Effector memory CD4-positive, alpha-beta T cell (primary cell): Measurements from ENCODE around the gene SETBP1.

ENCODE experiments used
- DNase-seq, 3 donors: peaks; one replicate each; pipeline ENCODE4 v3.0.0-alpha.2; 2020
- H3K27ac ChIP-seq: 2 replicates; pipeline ENCODE4 v1.7.0; 2013; ENCODE audit warnings: mild to moderate bottlenecking, low read length, moderate library complexity; ENCODE audit not compliant: insufficient read depth, poor library complexity, severe bottlenecking
- H3K27me3 ChIP-seq: replicated peaks from 2 replicates; pipeline ENCODE4 v1.7.0; 2013; ENCODE audit warnings: mild to moderate bottlenecking, low read length; ENCODE audit not compliant: insufficient read depth, control insufficient read depth, poor library complexity, severe bottlenecking
- H3K36me3 ChIP-seq: 2 replicates; pipeline ENCODE4 v1.7.0; 2013; ENCODE audit warnings: mild to moderate bottlenecking, low read length, moderate library complexity; ENCODE audit not compliant: control insufficient read depth, insufficient read depth
- H3K4me1 ChIP-seq: 2 replicates; pipeline ENCODE4 v1.7.0; 2013; ENCODE audit warnings: low read length, mild to moderate bottlenecking; ENCODE audit not compliant: control insufficient read depth, insufficient read depth, poor library complexity, severe bottlenecking
- H3K4me3 ChIP-seq: 2 replicates; pipeline ENCODE4 v1.7.0; 2013; ENCODE audit warnings: low read length, low read depth, mild to moderate bottlenecking; ENCODE audit not compliant: insufficient read depth, poor library complexity, severe bottlenecking
- H3K9me3 ChIP-seq: 2 replicates; pipeline ENCODE4 v1.7.0; 2013; ENCODE audit warnings: mild to moderate bottlenecking, low read length, moderate library complexity; ENCODE audit not compliant: control insufficient read depth

Gene SETBP1

GRCh38 chr18:44817831-44818473 is 137.3 kb downstream of the SETBP1 start:
- H3K27ac ChIP-seq: no peak overlapping the region
- H3K36me3 ChIP-seq: no peaks in the 10 kb centered on the region
- no peaks in the 10 kb centered on the region for H3K9me3 ChIP-seq
- no peak for DNase-seq
- H3K4me1 ChIP-seq: no peaks in the 10 kb centered on the region
- no peaks in the 10 kb centered on the region for H3K27me3 ChIP-seq
- H3K4me3 ChIP-seq: no peak overlapping the region

GRCh38 chr18:44818668-44819403 is 138.1 kb downstream of the SETBP1 start:
- Histone ChIP-seq H3K4me1 (no peaks in the 10 kb centered on the region), H3K27ac (no peak overlapping the region), H3K9me3 (no peaks in the 10 kb centered on the region), H3K4me3 (no peak overlapping the region), H3K36me3 (no peaks in the 10 kb centered on the region), H3K27me3 (no peaks in the 10 kb centered on the region)
- DNase-seq: no peak

DNA sequence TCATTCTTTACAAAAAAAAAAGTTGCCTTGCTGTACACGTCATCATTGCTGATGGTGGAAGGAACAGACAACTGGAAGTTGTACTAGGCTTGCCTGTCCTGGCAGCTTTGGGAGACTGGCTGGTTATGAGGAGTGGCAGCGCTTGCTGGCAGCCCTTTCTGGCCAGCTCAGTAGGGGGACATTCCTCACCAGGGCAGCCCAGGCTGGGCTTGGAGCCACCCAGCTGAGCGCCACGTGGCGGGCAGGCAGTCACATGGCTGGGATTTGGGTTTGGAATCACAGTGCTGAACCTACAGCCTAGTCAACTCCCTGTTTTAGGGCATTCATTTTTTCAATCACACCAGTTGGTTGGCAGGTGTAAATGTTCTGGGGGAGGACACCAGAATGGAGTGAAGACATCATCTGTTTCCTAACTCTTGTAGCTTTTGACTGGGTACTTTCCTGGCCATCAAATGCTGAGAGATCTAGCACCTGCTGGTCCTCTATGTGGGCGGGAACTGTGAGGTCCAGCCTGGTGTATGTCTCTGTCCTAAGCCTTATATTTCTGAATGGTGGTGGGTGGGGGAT is 139.3 kb downstream of the SETBP1 start:
- no peak overlapping the region for H3K27ac ChIP-seq
- no peaks in the 10 kb centered on the region for H3K27me3 ChIP-seq
- no peaks in the 10 kb centered on the region for H3K9me3 ChIP-seq
- H3K4me3 ChIP-seq: no peak overlapping the region
- no peaks in the 10 kb centered on the region for H3K36me3 ChIP-seq
- DNase-seq: no peak
- H3K4me1 ChIP-seq: no peaks in the 10 kb centered on the region

GRCh38 chr18:44821924-44822323 is 141.2 kb downstream of the SETBP1 start:
- Histone ChIP-seq H3K36me3 (no peaks in the 10 kb centered on the region), H3K9me3 (no peaks in the 10 kb centered on the region), H3K27ac (no peak overlapping the region), H3K27me3 (no peaks in the 10 kb centered on the region), H3K4me1 (no peaks in the 10 kb centered on the region), H3K4me3 (no peak overlapping the region)
- no peak for DNase-seq

DNA sequence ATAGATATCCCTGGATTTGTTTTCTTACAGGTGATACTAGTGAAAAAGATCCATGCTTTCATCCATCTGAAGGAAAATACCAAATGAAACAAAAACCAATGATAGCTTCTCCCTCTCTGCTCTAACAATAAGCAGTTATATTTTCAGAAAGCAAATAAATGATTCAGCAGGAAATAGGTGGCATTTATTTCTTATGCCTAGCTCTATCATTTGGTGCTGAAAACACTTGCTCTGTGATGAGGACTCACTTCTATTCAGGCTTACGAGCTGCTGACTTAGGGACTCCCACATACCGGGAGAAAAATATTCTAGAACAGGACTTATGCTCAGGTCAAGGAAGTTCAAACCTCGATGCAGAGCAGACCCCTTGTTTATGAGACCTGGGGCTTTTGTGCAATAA is 142.6 kb downstream of the SETBP1 start:
- Histone ChIP-seq H3K4me1 (no peaks in the 10 kb centered on the region), H3K27me3 (no peaks in the 10 kb centered on the region), H3K27ac (no peak overlapping the region), H3K9me3 (no peaks in the 10 kb centered on the region), H3K36me3 (no peaks in the 10 kb centered on the region), H3K4me3 (no peak overlapping the region)
- no peak for DNase-seq

DNA sequence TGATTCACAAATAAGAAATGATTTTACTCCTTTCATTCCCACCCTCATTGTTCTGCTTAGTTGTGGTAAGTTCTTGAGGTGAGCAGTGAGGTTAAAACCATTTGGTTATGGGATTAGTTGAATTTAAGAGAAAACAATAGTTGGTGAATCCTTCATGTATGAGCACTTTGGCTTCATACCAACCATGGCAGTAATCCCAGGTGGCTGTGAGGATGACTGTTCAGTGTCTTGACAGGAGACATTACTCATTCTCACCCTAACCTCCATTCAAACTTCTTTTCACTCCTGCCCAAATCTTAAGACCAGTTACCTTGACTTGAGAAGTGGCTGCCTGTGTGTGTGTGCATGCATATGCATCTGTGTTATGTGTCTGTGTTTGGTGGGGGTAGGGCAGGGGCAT is 143.1 kb downstream of the SETBP1 start:
- Histone ChIP-seq H3K4me3 (no peak overlapping the region), H3K9me3 (no peaks in the 10 kb centered on the region), H3K4me1 (no peaks in the 10 kb centered on the region), H3K27me3 (no peaks in the 10 kb centered on the region), H3K27ac (no peak overlapping the region), H3K36me3 (no peaks in the 10 kb centered on the region)
- no peak for DNase-seq

DNA sequence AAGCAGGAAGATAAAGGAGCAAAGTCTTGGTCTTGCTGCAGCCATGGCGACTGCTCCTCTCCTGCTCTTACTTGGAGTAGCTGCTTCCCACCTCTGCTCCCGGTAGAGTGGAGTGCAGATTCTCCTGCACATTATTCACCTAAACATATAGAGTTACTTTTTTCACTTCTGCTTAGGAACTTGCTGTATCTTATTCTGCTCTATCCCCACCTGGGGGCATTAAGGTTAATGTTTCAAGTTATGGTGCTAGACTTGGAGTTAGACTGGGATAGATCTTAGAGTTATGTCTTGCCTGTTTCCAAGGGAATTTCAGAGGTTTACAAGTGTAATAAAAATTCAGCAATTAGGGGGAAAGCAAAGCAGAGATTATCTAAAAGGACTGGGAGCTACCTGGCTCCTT is 144.2 kb downstream of the SETBP1 start:
- no peak for DNase-seq
- no peak overlapping the region for H3K27ac ChIP-seq
- no peaks in the 10 kb centered on the region for H3K4me1 ChIP-seq
- H3K4me3 ChIP-seq: no peak overlapping the region
- H3K36me3 ChIP-seq: no peaks in the 10 kb centered on the region
- no peaks in the 10 kb centered on the region for H3K27me3 ChIP-seq
- H3K9me3 ChIP-seq: no peaks in the 10 kb centered on the region

GRCh38 chr18:44826418-44827259 is 146.0 kb downstream of the SETBP1 start:
- no peak for DNase-seq
- Histone ChIP-seq H3K9me3 (no peaks in the 10 kb centered on the region), H3K27ac (no peak overlapping the region), H3K4me1 (no peaks in the 10 kb centered on the region), H3K27me3 (no peaks in the 10 kb centered on the region), H3K36me3 (no peaks in the 10 kb centered on the region), H3K4me3 (no peak overlapping the region)

DNA sequence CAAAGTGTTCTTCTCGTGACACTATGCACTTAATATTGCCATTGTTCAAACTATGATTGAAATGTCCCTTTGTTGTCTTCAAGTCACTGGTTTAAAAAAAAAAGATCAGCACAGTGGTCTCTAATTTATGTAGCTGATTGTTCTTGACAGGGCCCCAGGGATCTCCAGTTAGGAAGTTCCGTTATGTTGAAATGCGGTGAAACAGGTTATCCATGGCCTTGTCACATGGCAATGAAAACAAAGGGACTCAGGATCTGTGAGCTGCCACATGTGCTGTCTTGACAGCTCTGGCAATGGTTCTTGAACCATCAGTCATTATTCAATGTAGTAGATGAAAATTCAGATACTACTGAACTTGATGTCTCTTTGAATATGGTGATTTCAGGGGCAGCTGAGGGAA is 147.4 kb downstream of the SETBP1 start:
- no peak overlapping the region for H3K4me3 ChIP-seq
- H3K27me3 ChIP-seq: no peaks in the 10 kb centered on the region
- H3K27ac ChIP-seq: no peak overlapping the region
- no peaks in the 10 kb centered on the region for H3K4me1 ChIP-seq
- DNase-seq: no peak
- H3K9me3 ChIP-seq: no peaks in the 10 kb centered on the region
- no peaks in the 10 kb centered on the region for H3K36me3 ChIP-seq

DNA sequence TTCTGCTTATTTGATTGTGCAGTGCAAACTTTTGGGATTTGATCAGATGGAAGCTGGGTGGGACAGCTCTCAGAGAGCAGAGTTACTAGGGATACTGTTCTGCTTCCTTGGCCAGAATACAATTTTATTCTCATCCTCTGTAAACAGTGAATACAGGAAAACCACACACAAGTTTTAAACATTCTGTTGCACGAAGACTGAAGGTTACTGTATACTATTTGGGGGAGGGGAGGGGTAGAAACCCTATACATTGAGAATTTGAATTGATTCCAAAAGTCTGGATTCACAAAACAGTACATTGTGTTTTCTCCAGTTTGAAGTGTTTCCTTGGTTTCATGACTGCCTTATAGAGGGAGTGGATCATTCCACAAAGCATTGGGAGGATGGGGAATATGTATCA is 149.9 kb downstream of the SETBP1 start:
- no peak for DNase-seq
- H3K9me3 ChIP-seq: no peaks in the 10 kb centered on the region
- H3K27ac ChIP-seq: no peak overlapping the region
- H3K4me3 ChIP-seq: no peak overlapping the region
- H3K4me1 ChIP-seq: no peaks in the 10 kb centered on the region
- H3K36me3 ChIP-seq: no peaks in the 10 kb centered on the region
- no peaks in the 10 kb centered on the region for H3K27me3 ChIP-seq
